Skin epidermis (tissue), 12 donors: Measurements from ENCODE around the gene IMP3.
A peak's percentile ranks its signal among the peaks of the same experiment; 100 is the strongest.
"Not testable (repeated sequence)": the region's sequence is repeated elsewhere in the genome, so short reads cannot be mapped to it uniquely, and the experiment has no call there.

Source experiments
- H3K27ac ChIP-seq, 21 experiments: fragments of 200-600 bp; sonication (generic) in 11 of 21; one replicate each; pipeline ENCODE4 v1.5.0; 2020; ENCODE audit warnings: mild to moderate bottlenecking in 3 of 21, inconsistent platforms in 2 of 21, moderate library complexity in 2 of 21
- H3K4me3 ChIP-seq, 7 experiments: fragments of 200-600 bp; sonication (generic) in 2 of 7; one replicate each; pipeline ENCODE4 v1.5.0; 2020; ENCODE audit warnings: inconsistent platforms in 2 of 7, mild to moderate bottlenecking in 2 of 7, moderate library complexity in 1 of 7

The IMP3 gene

GRCh38 chr15:75636026-75636425 is 4.0 kb downstream of the IMP3 start:
- H3K4me3 ChIP-seq = no peak overlapping the region

GRCh38 chr15:75633922-75634321 is 6.1 kb downstream of the IMP3 start:
- H3K27ac ChIP-seq, H3K4me3 ChIP-seq: not testable (repeated sequence)

More at GRCh38 chr15:75636026-75636425, 4.0 kb downstream of the IMP3 start:
- no peak overlapping the region for H3K27ac ChIP-seq

GRCh38 chr15:75631935-75632334 is 8.1 kb downstream of the IMP3 start:
- H3K27ac ChIP-seq = no peak overlapping the region
- no peak overlapping the region for H3K4me3 ChIP-seq

DNA sequence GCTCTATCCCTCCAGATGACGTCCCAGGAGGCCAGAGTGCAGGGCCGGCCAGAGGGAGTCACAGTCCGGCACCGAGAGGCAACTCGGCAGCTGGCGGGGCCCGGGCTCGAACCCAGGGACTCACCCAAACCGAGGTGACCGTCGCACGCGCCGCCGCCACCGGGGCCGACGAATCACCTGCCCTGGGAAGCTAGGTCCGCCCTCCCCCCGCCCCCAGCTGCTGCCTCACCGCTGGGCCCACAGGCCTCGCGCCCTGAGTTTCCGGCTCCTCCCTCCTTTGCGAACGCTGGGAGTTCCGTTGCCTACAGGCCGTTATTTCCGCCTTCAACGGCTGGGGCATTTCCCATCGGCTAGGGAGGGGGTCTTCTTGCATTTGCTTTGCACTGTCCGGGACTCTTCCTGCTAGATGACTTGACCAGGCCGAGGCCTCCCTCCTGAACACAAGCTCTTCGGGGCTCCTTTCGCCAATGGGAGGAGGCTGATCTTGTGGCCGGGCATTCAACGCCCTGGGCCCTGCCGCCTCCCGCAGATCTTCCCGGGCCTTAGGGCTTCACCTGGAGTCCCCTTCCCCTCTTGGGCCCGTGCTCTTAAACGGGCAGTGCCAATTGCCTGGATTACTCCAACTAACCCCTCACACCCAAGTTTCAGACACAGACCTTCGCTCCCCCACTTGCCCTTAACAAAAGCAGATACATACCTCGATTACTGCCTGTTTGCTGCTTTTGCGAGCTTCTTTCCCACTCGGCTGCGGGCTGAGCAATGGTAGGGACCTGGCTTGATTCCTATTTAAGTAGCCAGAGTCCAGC is 14.3 kb downstream of the IMP3 start, which contains the start of gene SNUPN:
Gene SNUPN, minus strand, starts transcription at position 184 of the 806 bp plus-strand sequence. CDS start 4,674 bp downstream, outside the sequence.
- H3K27ac ChIP-seq = peak within 1 kb of the TSS; percentile 89 to 99 (median 96)
- peak within 1 kb of the TSS; percentile 75 to 98 (median 87) for H3K4me3 ChIP-seq

DNA sequence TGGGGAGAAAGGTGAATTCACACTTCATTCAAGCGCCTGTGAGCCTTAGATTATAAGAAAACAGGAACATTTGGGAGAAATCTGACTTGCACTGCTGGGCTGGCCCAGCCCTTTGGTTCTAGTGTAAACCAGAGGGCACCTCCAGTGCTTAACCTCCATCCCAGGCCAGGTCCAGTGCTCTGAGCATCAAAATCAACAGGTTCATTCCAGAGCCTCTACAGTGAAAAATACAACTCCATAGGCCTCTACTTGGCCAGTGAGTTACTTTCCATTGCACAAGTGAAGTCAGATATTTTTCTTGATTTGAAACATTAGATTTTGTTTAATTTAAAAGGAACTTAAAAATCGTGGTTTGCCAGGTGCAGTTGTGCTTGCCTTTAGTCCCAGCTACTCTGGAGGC is 17.5 kb downstream of the IMP3 start:
- Histone ChIP-seq H3K4me3 (no peak overlapping the region), H3K27ac (peak overlapping the region in 11 of 21 experiments; percentile 11 to 82 (median 43))

GRCh38 chr15:75620841-75621391 is 19.1 kb downstream of the IMP3 start:
- peak overlapping the region in 1 of 7 experiments; percentile 20 for H3K4me3 ChIP-seq

GRCh38 chr15:75620058-75620820 is 19.8 kb downstream of the IMP3 start:
- H3K27ac ChIP-seq = peak overlapping the region in 19 of 21 experiments; percentile 25 to 86 (median 74)
- H3K4me3 ChIP-seq = peak overlapping the region in 1 of 7 experiments; percentile 20

More at GRCh38 chr15:75620841-75621391, 19.1 kb downstream of the IMP3 start:
- peak overlapping the region in 20 of 21 experiments; percentile 21 to 86 (median 75) for H3K27ac ChIP-seq

DNA sequence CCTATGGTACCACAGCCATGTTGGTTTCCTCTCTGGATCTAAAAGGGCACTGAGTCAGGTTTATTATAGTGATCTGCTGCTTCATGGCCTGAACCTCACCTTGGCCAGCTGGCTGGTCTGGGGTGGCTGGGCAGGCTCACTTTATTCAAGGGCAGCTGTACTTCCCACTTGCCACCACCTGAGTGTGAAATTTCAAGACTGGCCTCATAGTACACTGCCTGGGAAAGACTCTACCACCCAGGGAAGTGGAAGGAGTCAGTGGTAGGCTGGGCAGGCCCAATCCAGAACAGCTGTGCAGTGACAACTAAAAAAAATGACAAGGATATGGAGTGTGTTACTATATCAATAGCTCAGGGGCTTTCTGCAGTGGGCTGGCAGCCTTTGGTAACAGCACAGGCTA is 23.3 kb downstream of the IMP3 start:
- no peak overlapping the region for H3K27ac ChIP-seq
- no peak overlapping the region for H3K4me3 ChIP-seq

GRCh38 chr15:75606711-75607699 is 33.0 kb downstream of the IMP3 start:
- Histone ChIP-seq H3K4me3 (no peak overlapping the region), H3K27ac (peak overlapping the region in 12 of 21 experiments; percentile 3 to 90 (median 62))

DNA sequence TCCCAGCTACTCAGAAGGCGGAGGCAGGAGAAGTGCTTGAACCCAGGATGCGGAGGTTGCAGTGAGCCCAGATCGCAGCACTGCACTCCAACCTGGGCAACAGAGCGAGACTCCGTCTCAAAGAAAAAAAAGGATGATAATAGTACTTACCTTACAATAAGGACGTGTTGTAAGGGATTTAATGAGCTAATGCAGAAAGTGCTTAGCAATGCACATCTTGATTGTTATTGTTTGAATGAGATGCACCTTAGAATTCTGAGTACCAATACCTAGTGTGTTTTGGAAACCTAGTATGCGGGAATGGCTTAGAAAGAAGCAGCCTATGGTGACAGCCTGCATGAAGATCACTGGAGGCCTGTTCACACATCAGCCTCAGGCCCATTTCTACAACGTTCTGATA is 34.0 kb downstream of the IMP3 start:
- H3K27ac ChIP-seq = peak overlapping the region in 11 of 21 experiments; percentile 3 to 90 (median 63)

DNA sequence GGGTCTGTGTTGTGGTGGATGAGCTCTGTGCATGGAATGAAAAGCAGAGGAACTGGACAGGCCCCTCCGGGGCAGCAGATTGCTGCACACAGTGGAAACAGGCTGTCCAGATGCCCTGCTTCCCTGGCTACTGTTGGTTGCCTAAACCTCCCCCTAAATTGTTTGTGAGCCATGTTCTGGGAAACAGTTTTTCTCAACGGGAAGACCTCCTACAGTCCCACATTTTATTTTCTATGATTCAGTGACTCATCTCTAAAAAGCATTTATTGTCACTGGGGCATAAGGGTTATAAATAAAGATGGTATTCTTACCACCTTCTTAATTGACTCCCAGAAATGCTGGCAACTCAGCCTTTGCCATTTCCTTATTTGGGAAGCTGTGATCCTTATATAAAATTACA is 40.6 kb downstream of the IMP3 start:
- H3K27ac ChIP-seq = peak overlapping the region in 6 of 21 experiments; percentile 37 to 52 (median 42)
- no peak overlapping the region for H3K4me3 ChIP-seq

More for the DNA sequence above, 34.0 kb downstream of the IMP3 start:
- H3K4me3 ChIP-seq = no peak overlapping the region

DNA sequence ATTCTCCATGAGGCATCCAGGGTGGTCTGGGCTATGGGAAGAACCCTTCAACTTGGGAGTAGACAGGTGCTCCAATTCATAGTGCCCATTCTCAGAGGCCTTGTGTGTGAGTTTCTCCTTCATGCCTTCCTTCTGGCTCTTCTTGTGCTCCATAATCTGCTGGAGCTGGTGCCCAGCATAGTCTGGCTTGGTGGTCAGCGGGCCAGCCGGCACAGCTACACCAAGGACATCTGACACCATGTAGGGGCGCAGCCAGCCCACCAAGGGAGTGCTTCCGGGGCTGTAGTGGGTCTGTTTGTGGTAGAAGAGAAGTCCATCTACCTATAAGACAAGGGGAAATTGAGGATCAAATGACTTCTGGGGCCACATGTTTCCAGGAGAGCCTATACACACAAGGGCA is 41.7 kb downstream of the IMP3 start:
- Histone ChIP-seq H3K4me3 (no peak overlapping the region), H3K27ac (peak overlapping the region in 10 of 21 experiments; percentile 12 to 66 (median 43))

GRCh38 chr15:75597667-75598341 is 42.2 kb downstream of the IMP3 start:
- H3K27ac ChIP-seq = peak overlapping the region in 7 of 21 experiments; percentile 4 to 66 (median 47)

GRCh38 chr15:75596703-75597345 is 43.2 kb downstream of the IMP3 start:
- Histone ChIP-seq H3K4me3 (no peak overlapping the region), H3K27ac (peak overlapping the region in 1 of 21 experiments; percentile 30)

More at GRCh38 chr15:75597667-75598341, 42.2 kb downstream of the IMP3 start:
- H3K4me3 ChIP-seq = no peak overlapping the region

GRCh38 chr15:75594276-75594675 is 45.7 kb downstream of the IMP3 start:
- Histone ChIP-seq H3K27ac (no peak overlapping the region), H3K4me3 (no peak overlapping the region)

- no peak overlapping the region for H3K4me3 ChIP-seq
- no peak overlapping the region for H3K27ac ChIP-seq
Observed at GRCh38 chr15:75591655-75592364, 48.2 kb downstream of the IMP3 start.

DNA sequence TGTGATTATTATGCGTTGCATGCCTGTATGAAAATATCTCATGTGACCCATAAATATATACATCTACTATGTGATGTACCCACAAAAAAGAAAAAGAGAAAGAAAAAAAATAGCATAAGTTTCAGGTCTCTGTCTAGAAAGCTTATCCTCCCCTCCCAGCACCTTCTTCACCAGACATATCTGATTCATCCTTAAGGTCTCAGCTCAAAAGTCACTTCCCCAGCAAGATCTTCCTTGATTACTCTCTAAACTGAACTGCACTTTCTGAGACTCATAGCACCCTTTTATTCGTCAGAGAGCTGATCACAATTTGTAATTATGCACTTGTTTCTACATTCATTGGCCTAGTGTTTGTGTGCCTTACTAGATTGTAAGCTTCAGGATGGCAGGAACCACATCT is 49.8 kb downstream of the IMP3 start:
- no peak overlapping the region for H3K27ac ChIP-seq
- H3K4me3 ChIP-seq = no peak overlapping the region
